WERI-Rb-1 (cell line): ENCODE measurements around the gene CUX1.

Source experiments
- DNase-seq: peaks from one replicate; pipeline ENCODE4 v3.0.0-alpha.2; 2020
- H3K27ac ChIP-seq: fragments of 250-450 bp; sonication (Bioruptor Pico); 2 replicates; pipeline ENCODE4 v1.5.1; 2020; ENCODE audit warnings: mild to moderate bottlenecking, moderate library complexity
- H3K27me3 ChIP-seq: fragments of 250-450 bp; sonication (Bioruptor Pico); 2 replicates; pipeline ENCODE4 v1.5.1; 2021; ENCODE audit warnings: mild to moderate bottlenecking, low read depth, moderate library complexity; ENCODE audit not compliant: insufficient read depth, severe bottlenecking
- H3K36me3 ChIP-seq: fragments of 250-450 bp; sonication (Bioruptor Pico); 2 replicates; pipeline ENCODE4 v1.5.1; 2020; ENCODE audit warnings: mild to moderate bottlenecking, moderate library complexity
- H3K4me3 ChIP-seq: 2 replicates; pipeline ENCODE4 v1.5.1; 2011; ENCODE audit warnings: low read depth, mild to moderate bottlenecking, control low read depth, low read length
- H3K9me3 ChIP-seq: fragments of 250-450 bp; sonication (Bioruptor Pico); 2 replicates; pipeline ENCODE4 v1.5.1; 2021; ENCODE audit warnings: mild to moderate bottlenecking, moderate library complexity; ENCODE audit not compliant: severe bottlenecking
- TF ChIP-seq, protein P1 (sequence below): IDR thresholded peaks from 2 replicates; pipeline ENCODE4 v1.5.1; 2011; ENCODE audit warnings: low read depth, mild to moderate bottlenecking, control low read depth, inconsistent platforms, low read length

The CUX1 gene

GRCh38 chr7:101937717-101938514 lies 120.5 kb downstream of the CUX1 start:
- H3K27me3 ChIP-seq: no peaks in the 10 kb centered on the region
- H3K36me3 ChIP-seq: peaks cover 3% of the 10 kb centered on the region; the same call in 1 of the 2 replicates
- no peaks in the 10 kb centered on the region for H3K9me3 ChIP-seq
- H3K4me3 ChIP-seq: no peak overlapping the region
- TF ChIP-seq, protein P1, sequence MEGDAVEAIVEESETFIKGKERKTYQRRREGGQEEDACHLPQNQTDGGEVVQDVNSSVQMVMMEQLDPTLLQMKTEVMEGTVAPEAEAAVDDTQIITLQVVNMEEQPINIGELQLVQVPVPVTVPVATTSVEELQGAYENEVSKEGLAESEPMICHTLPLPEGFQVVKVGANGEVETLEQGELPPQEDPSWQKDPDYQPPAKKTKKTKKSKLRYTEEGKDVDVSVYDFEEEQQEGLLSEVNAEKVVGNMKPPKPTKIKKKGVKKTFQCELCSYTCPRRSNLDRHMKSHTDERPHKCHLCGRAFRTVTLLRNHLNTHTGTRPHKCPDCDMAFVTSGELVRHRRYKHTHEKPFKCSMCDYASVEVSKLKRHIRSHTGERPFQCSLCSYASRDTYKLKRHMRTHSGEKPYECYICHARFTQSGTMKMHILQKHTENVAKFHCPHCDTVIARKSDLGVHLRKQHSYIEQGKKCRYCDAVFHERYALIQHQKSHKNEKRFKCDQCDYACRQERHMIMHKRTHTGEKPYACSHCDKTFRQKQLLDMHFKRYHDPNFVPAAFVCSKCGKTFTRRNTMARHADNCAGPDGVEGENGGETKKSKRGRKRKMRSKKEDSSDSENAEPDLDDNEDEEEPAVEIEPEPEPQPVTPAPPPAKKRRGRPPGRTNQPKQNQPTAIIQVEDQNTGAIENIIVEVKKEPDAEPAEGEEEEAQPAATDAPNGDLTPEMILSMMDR: no peak
- no peak for DNase-seq
- H3K27ac ChIP-seq: no peak overlapping the region

DNA sequence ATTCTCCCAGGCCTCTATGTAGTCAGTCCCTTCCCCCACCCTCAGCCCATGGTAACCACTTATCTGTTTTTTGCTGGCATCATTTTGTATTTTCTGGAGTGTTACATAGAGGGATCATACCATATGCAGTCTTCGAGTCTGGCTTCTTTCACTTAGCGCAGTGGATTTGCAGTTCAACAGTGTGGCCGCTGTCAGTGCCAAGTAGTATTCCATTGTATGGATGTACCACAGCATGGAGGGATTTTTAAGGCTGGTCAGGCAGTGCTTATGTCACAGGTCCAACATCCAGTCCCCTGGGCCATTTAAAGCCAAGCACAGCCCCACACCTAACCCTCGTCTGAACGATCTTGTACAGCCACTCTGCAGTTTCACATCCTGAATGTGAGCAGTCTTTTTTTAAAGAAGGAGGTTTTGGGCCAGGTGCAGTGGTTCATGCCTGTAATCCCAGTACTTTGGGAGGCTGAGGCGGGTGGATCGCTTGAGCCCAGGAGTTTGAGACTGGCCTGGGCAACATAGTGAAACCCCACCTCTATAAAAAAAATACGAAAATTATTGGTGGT lies 121.8 kb downstream of the CUX1 start:
- Histone ChIP-seq H3K27ac (no peak overlapping the region), H3K9me3 (no peaks in the 10 kb centered on the region), H3K27me3 (no peaks in the 10 kb centered on the region), H3K36me3 (peaks cover 3% of the 10 kb centered on the region; the same call in 1 of the 2 replicates), H3K4me3 (no peak overlapping the region)
- TF ChIP-seq, protein P1: no peak
- no peak for DNase-seq

- H3K9me3 ChIP-seq: no peaks in the 10 kb centered on the region
- no peak overlapping the region for H3K27ac ChIP-seq
- no peak overlapping the region for H3K4me3 ChIP-seq
- H3K36me3 ChIP-seq: peaks cover 3% of the 10 kb centered on the region; the same call in 1 of the 2 replicates
- H3K27me3 ChIP-seq: no peaks in the 10 kb centered on the region
- no peak for DNase-seq
- TF ChIP-seq, protein P1: no peak
These were observed 122.7 kb downstream of the CUX1 start for GRCh38 chr7:101940151-101940550.

GRCh38 chr7:101940830-101941229 lies 123.4 kb downstream of the CUX1 start:
- no peak for DNase-seq
- H3K27me3 ChIP-seq: no peaks in the 10 kb centered on the region
- peaks cover 3% of the 10 kb centered on the region; the same call in 1 of the 2 replicates for H3K36me3 ChIP-seq
- no peak overlapping the region for H3K4me3 ChIP-seq
- no peaks in the 10 kb centered on the region for H3K9me3 ChIP-seq
- no peak overlapping the region for H3K27ac ChIP-seq
- TF ChIP-seq, protein P1: no peak

DNA sequence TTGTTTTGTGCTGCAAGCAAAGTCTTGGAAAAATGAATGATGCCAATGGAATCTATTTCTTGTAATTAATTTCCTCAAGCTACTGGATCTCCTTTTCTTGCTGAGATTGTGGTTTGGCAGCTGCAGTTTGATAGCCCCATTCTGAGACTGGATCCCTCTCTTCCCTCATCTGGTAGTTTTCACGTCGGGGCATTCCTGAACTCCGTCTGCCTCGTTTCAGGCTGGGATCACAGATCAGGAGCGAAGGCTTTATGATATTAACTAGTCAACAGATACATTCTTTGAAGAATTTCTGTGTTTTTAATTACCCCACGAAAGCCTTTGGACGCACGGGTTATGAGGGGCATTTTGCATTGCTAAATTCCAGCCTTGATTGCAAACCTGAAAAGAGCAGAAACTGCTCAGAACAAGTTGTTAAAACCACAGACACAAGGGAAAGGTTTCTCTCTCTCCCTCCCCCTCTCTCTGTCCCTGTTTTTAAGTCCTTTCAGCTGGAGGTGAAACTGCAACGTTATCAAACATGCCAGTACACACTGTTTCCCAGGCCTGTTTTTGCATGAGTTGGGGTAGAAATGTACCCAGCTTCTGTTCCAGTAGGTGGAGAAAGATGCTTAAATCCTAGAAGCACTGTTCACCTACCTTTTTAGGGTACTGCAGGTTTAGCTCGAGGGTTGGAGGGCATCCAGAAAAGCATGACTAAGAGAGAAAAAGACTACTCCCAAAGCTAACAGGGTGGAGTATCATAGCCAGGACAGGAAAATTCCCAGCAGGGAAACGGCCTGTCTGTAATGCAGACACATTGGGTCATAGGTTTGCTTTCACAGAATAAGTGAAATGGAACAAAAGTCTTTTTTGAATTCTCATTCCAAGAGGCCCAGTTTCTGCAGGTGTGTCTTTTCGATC lies 124.3 kb downstream of the CUX1 start:
- Histone ChIP-seq H3K36me3 (peaks cover 3% of the 10 kb centered on the region; the same call in 1 of the 2 replicates), H3K9me3 (no peaks in the 10 kb centered on the region), H3K27ac (no peak overlapping the region), H3K4me3 (no peak overlapping the region), H3K27me3 (no peaks in the 10 kb centered on the region)
- TF ChIP-seq, protein P1: no peak
- DNase-seq: no peak
